NCI-H2227 (cell line): Measurements from ENCODE around the gene PSMG3.
"Not testable (repeated sequence)": the region's sequence is repeated elsewhere in the genome, so short reads cannot be mapped to it uniquely, and the experiment has no call there.

Experiments
- DNase-seq: peaks from one replicate; lab custom pipeline; 2025; ENCODE audit not compliant: unreplicated experiment; lab: John Stamatoyannopoulos, UW

The PSMG3 gene

DNA sequence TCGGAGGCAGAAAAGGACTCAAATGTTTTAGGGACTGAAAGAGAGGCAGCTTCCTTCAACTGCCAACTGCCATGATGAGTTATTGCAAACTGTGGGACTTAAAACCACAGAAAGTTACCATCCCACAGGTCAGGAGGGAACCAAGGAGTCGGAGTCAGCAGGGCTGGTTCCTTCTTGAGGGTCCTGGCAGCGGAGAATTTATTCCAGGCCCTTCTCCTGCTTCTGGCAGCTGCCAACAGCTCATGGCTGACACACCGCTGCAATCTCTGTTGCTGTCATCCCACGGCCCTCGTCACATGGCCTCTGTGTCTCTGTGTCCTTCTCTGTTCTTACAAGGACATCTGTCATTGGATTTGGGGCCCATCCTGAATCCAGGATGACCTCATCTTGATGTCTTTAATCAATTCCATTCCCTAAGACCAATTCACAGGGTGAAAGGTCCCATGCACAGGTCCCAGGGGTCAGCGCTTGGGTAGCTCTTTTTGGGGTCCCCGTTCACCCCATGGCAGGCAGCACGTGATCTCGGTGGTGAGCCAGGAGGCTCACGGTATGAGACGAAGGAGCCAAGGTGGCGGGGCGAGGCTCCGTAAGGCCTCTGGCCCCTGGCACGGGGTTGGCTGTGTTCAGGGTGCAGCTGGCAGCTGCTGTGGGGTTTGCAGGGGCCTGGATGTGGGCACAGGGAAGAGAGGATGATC is 27.4 kb upstream of the PSMG3 start:
- no peak for DNase-seq

DNA sequence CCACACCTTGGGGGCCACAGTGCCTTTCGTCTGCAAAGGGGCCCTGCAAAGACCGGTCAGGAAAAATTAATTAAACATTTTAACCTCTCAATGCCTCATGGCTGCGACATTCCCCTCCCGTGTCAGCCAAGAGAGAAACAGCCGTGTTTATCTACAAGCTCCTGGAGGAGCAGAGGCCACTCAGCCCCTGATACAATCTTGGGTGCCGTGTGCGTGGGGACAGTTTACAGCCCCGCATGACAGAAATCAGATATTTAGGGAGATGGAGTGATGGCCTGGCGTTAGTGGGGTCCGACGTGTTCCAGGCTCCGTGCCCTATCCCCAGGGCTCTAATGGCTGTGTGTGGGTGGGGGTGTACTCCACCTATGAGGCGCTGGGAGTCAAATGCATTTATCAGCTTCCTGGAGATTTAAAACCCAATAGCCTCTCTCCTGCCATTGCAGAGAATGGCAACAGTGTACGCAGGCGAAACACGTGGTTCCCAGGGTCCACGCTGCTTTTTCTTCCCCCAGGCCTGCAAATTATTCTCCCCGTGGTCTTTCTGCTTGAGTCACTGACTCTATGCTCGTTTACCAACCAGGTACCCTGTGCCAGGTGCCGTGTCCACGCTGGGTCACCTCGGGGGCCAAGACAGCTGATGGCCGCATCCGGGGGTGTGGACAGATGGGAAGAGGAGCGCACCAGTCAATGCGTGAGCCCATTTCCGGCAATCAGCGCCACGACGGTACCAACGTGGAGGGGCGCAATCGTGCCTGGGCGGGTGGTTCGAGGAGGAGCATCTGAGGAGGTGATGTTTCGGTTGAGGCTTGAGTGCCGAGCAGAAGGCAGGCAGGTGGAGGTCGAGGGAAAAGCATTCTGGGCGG is 26.6 kb upstream of the PSMG3 start:
- no peak for DNase-seq

DNA sequence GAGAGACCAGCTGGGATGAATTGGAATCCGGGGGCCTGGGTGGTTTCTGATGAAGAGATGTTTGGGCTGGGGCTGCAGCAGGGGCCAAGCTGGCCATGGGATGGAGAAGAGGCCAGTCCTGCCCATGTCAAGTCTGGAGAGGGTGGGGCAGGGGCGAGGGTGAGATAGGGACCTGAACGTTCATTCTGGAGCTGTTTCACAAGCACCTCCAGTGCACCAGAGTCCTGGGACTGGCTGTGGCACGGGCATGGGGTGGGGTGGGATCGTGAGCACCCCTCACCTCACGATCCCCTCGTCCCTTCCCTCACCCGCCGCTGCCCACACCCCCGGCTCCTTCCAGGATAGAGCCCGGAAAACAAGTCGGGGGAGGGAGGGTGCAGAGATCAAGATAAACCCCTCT is 25.8 kb upstream of the PSMG3 start:
- no peak for DNase-seq

DNA sequence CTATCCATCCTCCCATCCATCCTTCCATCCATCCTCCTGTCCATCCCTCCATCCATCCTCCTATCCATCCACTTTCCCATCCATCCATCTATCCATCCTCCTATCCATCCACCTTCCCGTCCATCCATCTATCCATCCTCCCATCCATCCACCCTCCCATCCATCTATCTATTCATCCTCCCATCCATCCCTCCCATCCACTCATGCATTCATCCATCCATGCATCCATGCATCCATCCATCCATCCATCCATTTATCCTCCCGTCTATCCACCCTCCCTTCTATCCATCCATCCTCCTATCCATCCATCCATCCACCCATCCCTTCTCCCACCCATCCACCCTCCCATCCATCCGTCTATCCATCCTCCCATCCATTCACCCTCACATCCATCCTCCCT is 25.2 kb upstream of the PSMG3 start:
- DNase-seq, result no peak

DNA sequence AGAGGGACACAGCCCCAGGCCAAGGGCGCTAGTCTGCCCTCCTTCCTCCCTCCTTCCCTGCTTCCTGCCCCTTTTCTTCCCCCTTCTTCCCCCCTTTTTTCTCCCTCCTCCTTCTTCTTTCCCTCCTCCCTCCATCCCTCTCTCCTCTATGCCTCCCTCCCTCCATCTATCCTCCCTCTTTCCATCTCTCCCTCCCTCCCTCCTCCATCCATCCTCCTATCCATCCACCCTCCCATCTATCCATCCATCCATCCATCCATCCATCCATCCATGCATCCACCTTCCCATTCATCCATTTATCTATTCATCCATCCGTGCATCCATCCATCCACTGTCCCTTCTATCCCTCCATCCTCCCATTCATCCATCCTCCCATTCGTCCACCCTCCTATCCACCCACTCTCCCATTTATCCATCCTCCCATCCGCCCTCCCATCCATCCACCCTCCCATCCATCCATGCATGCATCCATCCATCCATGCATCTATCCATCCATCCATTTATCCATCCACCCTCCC is 24.1 kb upstream of the PSMG3 start:
- no peak for DNase-seq

DNA sequence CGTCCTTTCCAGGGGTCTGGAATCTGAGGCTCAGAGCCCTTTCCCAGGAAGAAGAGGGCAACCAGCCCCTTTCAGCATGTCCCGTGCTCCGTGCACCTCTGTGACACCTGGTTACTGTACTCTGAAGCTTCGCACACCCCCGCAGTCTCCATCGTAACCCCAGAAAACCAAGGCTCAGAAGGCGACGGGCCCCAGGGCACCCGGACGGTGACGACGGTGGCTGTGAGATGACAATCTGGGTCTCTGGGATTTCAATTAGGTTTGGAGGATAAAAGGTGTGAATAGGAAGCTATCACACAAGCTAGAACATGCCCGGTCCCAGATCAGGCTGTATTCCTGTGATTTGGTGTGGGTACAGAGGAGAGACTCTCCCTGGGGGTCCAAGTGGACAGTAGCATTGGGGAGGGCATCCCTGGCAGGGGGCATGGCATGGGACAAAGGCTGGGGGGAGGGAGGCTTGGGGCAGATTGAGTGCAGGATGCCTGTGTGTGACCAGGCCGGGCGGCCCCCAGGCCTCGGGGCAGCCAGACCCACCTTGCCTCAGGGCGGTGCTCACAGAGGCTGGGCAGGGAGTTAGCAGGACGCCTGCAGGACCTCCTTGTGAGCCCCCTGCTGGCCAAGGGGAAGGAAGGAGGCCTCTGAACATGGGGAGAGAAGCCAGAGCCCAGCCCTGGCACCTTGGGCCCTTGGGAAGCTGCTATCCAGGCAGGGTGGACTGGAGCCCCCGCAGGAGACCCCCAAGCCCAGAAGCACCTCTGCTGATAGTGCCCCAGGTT is 23.4 kb upstream of the PSMG3 start:
- no peak for DNase-seq

DNA sequence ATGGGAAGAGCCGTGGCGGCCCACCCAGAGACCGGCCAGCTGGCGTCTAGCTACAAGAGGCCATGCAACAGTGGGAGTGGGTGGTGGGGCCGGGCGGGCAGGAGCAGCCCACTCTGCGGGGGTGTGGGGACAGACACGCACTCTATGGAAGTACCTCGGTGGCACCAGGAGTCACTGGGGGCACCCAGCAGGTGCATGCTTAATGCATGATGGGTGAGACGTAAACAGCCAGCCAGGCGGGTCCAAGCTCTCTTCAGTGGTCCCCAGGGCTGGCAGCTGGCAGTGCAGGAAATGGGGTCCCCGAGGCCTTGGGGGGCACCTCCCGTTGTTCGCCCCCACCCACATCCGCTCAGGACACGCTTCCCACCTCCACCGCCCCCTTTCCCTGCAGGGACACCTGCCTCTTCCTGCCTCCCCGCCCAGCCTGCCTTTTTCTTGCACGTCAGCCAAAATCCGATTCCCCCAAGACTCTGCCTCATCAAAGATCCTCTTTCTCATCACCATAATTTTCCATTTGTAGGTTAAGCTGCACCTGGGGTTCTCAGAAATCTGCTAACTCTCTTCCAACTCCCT is 22.6 kb upstream of the PSMG3 start:
- no peak for DNase-seq

DNA sequence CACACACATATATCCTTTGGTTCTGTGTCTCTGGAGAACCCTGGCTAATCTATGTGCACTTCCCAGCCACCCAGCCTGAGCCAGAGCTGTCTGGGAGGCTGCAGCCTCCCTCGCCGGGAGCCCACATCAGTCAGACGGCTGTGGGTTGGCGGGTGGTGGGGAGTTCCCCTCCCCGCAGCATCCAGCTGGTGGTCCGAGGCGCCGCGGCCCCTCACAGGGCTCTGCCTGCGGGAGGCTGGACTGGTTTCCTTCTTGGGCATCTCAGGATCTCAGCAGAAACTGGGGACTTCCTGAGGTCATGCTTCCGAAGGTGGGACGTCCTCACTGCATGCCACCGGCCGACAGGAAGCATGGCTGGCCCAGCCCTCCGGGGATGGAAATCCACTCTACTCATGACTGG is 22.0 kb upstream of the PSMG3 start:
- no peak for DNase-seq

DNA sequence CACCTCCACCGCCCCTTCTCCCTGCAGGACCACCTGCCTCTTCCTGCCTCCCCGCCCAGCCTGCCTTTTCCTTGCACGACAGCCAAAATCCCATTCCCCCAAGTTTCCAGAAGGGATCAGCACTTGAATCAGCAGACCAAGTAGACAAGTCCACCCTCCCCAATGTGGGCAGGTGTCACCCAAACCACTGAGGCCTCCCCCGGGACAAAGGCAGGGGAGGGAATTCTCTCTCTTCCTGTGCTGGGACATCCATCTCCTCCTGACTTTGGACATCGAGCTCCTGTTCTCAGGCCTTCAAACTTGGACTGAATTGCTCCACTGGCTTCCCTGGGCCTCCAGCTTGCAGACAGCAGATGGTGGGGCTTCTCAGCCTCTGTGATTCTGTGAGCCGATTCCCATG is 21.6 kb upstream of the PSMG3 start:
- no peak for DNase-seq

DNA sequence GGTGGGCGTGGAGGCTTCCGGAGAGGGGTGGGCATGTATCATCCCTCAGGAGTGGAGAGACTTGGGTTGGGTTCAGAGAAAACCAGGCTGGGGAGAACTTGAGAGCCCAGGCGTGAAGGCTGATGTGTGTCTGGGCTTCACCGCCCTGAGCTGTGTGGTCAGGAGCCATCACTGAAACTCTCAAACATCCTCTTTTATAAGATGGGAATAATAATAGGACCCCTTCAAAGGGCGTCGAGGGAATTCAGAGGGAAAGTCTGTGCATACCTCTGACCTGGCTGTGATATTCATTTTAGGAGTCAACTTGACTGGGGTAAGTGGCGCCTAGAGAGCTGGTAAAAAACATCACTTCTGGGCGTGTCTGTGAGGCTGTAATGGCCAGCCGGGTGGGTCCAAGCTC is 21.1 kb upstream of the PSMG3 start:
- DNase-seq, result no peak

DNA sequence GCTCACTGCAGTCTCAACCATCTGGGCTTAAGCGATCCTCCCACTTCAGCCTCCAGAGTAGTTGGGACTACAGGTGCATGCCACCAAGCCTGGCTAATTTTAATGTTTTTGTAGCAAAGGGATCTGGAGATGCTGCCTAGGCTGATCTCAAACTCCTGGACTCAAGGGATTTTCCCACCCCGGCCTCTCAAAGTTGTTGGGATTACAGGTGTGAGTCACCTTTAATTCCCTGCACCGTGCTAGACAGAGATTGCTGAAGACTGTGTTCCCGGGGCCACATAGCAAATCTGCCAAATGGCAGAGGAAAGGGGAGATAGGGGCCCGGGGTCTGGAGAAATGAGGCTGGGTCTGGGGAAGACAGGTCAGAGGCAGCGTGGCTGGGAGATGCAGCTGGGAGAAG is 20.6 kb upstream of the PSMG3 start:
- DNase-seq, result no peak

DNA sequence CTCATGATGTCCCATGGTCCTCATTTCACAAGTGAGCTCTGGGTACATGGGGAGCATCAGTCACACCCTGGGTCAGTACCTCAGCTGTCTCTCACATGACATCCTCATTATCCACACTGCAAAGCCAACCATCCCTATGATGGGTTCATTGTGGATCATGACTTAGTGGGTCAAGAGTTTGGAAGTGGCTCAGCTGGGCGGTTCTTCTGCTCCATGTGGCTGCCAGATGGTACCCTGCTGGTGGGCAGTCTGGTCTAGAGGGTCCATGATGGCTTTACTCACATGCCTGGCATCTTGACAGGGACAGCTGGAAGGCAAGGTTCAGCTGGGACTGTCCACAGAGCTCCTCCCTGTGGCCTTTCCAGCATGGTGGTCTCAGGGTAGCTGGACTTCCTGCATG is 19.1 kb upstream of the PSMG3 start:
- DNase-seq, result no peak

DNA sequence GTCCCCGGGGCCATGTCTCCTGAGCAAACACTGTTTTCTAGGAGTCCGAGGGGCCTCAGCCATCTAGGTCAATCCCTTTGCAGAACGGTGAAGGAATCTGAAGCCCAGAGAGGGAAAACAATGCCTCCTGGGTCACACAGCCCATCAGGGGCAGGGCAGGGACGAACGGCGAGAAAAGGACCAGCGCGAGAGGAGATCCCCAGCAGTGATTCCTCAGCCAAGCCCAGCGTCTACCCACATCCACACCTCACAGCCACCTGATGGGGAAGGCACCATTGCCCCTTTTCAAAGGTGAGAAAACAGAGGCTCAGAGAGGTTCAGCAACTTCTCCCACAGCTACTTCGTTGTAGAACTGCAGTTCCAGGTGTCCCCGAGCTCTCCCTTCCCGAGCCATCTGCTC is 17.9 kb upstream of the PSMG3 start:
- DNase-seq, result no peak

DNA sequence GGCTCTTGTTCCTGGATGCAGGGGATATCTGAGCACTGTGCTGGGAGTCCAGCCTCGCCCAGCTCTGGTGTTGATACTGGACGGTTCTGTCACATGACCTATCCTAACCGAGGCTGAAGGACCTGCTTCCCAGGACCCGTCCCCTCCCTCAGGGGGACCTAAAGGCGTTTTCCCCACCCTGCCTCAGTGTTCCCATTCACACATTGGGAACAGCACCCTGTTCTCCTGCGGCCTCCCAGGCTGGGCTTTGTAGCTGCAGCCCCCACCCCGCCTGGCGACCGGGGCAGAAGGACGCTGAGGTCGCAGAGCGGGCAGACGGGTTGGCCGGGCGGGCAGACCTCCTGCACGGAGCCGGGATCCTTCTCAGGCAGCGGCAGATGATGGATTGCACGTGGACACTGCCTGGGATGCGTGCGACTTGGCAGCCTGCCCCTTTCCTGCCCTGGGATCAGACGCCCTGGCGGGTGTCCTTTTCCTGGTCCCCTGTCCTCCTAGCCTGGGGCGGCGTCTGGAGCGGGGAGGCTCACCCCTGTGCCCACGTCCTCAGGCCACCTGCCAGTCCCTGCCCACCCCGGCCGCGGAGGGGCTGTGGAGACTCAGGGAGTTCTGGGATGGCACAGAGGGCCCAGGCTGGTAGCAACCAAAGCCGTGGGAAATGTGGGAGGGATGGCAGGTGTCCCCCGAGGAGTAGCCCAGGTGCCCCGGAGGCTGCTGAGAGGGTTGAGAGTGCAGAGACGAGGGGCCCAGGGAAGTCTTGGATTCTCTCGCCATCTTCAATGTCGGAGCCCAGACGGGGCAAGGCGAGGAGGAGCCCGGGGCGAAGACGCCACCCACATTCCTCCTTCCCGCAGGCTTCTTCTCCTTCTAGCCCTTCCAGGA is 17.2 kb upstream of the PSMG3 start:
- DNase-seq, result no peak

DNA sequence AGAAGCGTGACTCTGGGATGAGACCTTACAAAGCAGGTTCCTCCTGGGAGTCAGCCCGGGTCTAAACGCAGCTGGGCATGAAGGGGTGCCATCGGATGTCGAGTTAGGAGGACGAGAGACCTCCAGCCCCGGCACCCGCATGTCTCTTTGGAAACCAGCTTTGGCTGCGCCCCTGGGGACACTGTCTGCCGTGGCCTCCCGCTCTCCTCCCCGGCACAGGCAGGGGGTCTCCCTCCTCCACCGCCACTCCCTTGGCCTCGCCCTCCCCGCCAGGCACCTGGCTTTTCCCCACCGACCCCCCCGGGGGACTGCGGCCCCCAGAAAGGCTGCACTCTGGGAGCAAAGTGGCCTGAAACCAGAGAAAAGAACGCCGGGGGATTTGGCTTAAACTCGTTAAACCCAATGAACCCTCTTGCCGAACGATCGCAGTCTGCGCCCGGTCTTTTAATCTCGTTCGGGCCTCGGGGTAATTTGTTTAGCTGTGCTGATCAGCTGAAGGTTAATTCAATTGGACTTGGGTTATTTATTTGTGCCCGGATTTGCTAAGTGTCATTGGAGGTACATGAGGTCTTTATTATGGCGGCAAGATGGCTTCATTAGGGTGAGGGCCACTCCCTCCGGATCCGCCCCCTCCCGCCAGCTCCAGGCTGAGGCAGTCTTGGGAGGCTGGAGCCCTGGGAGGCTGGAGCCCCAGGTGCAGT is 16.4 kb upstream of the PSMG3 start:
- no peak for DNase-seq

DNA sequence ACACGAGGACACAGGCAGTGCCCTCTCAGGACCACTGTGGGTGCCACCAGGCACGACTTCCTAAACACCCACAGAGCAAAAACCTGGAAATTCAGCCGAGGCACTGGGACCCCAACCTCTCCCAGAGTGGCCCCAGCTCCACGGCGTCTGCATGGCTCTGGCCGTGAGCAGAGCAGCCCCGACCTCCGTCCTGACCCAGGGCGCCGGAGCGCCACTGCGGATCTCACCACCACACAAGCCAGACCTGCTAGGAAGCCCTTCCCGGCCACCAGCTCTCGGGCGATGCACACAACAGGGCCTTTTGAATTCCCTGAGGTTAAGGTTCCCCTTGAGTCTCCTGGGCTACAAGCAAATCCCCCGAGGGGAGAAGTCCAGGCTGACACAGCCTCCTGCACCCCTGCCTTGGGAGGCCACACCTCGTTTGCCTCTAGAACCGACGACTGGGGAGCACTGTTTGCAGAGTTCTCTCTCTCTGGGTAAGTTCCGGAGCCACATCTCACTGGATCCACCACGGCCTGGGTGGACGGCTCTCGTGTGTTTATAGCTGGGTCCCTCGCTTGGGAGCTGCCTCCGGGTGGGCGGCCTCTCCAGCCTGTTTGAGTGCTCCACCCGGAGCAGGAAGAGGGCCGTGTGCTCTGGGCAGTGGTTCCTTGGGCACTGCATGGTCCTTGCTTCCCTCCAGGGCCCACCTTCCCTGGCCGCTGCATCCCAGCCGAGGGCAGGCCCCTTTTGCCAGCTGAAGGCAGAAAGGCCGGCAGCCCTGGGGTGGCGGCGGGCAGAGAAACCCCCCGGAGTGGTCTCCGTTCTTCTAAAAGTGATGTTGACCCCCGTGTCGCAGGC is 15.5 kb upstream of the PSMG3 start:
- DNase-seq, result no peak

DNA sequence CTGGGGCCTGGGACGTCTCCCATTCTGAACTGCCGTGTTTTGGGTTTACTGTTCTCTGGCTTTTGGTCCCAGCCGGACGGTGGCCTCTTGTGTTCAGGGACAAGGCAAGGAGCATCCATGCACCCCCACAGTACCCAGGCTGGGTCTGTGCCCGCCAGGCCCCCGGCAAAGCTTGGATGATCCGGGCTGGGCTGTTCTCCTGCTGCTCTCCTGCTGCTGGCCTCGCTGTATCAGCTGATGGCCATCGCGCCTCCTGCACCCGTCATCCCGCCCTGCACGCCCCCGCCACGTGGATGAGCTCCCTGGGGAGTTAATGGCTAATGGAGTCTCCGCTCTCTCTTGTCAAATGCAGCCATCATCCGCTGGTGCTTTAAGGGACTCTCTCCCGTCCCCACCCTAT is 14.9 kb upstream of the PSMG3 start:
- DNase-seq, result no peak

DNA sequence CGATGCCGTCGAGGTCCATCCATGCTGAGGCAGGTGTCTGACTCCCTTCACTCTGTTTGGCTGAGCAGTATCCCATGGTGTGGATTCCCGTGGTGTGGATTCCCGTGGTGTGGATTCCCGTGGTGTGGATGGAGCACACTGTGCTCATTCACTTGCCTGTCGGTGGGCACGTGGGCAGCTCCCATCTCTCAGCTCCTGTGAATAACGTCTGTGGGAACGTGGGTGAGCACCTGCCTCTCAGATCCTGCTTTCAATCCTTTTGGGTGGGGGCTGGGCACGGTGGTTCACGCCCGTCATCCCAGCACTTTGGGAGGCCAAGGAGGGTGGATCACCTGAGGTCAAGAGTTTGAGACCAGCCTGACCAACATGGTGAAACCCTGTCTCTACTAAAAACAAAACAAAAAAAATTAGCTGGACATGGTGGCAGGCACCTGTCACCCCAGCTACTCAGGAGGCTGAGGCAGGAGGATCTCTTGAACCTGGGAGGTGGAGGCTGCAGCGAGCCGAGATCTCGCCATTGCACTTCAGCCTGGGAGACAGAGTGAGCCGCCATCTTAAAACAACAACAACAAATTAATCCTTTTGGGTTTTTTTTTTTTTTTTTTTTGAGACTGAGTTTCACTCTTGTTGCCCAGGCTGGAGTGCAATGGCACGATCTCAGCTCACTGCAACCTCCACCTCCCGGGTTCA is 13.6 kb upstream of the PSMG3 start:
- DNase-seq, result not testable (repeated sequence)
